ENCODE measurements around the gene RPL41.
"Not testable (repeated sequence)": the region's sequence is repeated elsewhere in the genome, so short reads cannot be mapped to it uniquely, and the experiment has no call there.

RPL41 gene

DNA sequence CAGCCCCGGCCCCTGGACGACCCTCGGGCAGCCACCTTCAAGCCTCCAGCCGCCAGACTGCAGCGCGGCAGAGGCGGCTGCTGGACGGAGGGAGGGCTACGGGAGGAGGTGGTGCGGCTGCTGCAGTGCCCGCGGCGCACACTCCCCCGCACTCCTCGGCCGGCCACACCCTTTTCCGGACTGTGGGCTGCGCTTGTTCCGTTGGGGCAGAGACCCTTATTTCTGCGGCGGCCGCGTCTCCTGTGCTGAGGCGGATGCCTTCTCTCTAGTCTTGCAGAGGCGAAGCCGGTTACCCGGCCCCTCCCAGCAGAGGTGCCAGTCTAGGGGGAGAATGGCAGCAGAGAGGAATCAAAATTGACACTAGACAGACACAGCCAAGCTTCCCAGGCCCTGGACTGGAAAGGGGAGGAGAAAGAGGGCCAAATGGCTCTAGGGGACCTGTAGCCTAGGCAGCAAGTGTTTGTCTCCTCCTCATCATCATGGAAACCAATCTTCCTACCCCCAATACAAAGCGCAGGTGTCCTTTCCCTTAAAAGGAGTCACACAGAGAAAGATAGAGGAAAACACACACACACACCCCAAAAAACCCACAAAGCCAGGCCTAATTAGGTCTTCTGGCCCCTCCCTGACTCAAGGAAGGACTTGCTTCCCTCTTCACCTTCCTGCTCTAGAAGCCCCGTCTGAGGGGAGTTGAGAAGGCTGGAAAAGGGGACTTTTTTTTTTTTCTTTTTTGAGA is 12.9 kb downstream of the RPL41 start:
- DNase-seq: peak; percentile 62

DNA sequence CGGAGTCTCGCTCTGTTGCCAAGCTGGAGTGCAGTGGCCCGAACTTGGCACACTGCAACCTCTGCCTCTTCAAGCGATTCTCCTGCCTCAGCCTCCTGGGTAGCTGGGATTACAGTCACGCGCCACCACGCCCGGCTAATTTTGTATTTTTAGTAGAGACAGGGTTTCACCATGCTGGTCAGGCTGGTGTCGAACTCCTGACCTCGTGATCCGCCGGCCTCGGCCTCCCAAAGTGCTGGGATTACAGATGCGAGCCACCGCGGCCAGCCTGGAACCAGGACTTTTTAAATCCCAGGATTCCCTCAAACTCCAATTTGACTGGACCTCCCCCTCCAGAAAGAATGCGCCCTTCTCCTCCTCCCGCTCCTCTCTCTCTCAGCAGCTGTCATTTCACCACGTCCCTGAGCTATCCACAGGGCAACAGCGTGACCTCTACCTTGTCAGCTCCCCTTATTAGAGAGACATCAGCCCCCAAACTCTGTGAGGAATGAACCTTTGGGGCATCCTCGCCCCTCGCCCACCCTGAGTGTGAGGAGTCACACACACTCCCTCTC is 13.6 kb downstream of the RPL41 start:
- no peak for DNase-seq

DNA sequence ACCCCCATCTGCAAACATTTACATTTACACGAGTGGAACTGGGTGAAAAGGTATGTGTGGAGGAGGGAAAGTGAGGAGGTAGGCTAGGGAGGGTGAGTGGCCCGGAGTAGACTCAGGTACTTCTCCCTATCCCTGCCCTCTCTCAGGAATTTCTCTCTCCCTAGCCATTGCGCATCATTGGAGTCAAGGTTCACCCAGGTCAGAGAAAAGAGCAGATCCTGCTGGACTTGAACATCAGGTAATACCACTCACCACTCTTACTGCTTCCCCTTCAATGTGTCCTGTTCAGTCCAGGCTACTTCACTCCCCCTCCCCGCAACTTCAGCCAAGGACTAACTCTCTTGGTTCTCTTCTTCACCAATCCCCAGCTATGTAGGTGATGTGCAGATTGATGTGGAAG is 14.4 kb downstream of the RPL41 start:
- no peak for DNase-seq

DNA sequence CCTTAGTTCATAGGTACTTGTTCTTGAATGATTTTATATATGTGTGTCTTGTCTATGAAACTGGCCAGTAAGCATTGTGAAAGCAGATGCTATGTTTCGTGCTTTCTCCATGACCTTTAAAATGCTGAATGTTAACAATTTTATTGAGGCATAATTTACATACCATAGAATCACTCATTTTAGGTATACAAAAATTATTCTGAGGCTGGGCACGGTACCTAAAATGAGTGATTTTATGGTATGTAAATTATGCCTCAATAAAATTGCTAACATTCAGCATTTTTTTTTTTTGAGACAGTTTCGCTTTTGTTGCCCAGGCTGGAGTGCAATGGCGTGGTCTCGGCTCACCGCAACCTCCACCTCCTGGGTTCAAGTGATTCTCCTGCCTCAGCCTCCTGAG is 18.5 kb downstream of the RPL41 start:
- DNase-seq: no peak

DNA sequence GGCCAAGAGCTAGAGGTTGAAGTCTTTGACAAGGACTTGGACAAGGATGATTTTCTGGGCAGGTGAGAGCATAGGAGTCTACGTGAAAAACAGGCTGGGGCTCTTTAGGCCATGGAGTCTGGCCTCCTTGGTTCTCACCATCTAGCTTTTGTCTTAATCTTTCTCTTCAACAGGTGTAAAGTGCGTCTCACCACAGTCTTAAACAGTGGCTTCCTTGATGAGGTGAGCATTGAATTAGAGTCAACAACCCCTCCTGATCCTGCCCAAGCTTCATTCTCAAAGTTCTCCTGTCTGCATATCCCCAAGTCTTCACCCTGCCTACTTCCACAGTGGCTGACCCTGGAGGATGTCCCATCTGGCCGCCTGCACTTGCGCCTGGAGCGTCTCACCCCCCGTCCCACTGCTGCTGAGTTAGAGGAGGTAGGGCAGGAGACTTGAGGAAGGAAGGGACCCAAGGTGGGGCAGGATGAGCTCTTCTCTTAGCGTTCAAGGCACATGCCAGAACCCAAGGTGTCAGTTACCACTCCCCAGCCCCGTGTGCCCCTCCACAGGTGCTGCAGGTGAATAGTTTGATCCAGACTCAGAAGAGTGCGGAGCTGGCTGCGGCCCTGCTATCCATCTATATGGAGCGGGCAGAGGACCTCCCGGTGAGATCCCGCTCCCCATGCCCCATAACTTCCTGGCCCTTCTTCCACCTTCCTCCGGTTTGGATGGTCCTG is 21.6 kb downstream of the RPL41 start:
- DNase-seq: no peak

DNA sequence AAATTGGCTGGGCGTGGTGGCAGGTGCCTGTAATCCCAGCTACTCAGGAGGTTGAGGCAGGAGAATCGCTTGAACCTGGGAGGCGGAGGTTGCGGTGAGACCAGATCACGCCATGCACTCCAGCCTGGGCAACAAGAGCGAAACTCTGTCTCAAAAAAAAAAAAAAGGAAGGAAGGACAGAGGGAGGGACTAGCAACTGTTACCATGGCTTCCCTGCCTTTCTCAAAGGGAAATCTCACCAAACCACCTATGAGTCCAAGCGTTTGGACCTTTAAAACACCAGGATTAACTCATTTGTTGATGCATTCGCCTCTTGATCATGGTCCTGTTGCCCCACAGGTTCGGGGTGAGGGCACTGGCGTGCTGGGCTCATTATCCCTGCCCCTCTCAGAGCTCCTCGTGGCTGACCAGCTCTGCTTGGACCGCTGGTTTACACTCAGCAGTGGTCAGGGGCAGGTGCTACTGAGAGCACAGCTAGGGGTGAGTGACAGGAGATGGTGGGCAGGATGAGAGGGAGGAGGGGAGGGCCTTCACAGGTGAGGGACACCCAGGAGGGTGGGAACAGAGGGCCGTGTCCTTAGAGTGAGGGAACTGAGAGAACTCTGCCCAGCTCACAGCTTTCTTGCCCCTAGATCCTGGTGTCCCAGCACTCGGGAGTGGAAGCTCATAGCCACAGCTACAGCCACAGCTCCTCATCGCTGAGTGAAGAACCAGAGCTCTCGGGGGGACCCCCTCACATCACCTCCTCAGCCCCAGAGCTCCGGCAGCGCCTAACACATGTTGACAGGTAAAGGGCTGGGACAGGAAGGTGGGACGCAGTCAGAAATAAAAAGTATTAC is 25.7 kb downstream of the RPL41 start:
- no peak for DNase-seq

DNA sequence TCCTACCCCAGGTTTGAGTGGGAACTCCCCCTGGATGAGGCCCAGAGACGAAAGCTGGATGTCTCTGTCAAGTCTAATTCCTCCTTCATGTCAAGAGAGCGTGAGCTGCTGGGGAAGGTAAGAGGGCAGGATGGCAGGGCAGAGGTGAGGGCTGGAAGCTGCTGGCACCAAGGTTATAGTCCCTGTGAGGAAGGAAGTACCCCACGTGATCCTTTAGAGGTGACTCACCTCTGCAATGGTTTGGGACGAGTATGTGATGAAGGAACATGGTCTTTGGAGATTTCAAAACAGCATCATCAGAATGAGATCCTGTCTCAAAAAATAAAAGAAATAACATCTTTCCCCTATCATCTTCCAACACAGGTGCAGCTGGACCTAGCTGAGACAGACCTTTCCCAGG is 26.8 kb downstream of the RPL41 start:
- no peak for DNase-seq

DNA sequence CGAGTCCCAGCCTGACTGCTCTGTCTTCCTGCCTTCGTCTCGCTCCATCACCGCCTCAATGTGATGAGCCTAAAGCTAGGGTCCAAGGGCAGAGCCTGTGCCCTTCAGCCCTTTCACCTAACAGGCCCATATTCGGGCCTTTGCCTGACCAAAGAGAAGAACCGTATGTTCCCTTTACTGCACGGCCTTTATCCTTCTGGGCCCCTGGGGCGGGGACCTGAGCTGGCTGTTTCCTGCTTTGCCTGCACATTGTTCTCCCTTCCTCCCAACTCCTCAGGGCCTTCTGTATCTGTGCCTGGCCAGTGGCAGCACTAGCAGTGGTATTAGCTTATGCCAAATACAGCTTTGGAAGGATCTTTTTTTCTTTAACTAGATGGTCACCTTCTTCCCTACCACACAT is 27.4 kb downstream of the RPL41 start:
- DNase-seq: no peak

DNA sequence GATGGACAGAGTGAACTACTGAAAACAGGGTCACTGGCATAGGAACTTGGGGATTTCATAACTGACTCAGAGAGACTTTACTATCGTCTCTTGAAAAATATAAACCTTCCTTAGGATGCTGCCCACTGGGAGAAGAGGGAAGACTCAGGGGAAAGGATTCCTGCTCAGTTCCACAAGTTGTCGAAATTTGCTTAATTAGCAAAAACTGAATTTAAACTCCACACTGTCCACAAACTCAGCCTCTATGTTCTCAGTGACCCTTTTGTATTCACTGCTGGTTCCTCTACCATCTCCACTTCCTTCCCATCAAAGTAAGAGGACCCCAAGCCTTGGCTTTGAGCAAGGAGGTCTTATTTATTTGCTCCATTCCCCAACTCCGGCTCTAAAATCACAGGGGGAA is 28.8 kb downstream of the RPL41 start:
- DNase-seq: no peak

DNA sequence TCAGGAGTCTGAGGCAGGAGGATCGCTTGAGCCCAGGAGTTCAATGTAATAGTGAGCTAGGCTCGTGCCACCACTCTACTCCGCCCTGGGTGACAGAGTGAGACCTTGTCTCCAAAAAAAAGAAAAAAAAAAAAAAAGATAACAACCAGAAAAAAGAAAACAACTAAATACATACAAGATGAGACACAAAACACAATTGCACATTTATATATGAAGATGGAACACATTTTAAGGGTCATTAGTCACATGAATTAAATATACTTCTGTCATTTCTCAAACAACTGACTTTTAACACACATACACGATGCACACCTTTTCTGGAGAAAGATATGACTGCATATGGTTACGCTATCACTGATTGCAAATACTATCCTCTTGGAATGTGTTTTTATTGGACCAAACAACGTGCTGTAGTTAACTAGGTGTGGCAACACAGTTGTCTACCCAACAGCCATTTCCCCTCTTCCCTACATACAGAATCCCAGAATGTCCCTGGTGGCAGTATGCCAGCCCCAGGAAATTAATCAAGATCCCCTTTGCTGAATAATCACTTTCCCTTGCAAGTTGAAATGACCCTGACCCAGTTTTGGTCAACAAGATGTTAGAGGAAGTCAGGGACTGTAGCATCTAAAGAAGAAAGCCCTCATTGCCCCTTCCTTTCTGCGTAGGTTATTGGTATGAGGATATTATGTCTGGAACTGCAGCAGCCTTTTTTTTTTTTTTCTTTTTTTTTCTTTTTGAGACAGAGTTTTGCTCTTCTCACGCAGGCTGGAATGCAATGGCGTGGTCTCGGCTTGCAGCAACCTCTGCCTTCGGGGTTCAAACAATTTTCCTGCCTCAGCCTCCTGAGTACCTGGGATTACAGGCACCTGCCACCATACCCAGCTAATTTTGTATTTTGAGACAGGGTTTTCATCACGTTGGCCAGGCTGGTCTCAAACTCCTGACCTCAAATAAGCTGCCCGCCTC is 30.3 kb downstream of the RPL41 start:
- DNase-seq: no peak

DNA sequence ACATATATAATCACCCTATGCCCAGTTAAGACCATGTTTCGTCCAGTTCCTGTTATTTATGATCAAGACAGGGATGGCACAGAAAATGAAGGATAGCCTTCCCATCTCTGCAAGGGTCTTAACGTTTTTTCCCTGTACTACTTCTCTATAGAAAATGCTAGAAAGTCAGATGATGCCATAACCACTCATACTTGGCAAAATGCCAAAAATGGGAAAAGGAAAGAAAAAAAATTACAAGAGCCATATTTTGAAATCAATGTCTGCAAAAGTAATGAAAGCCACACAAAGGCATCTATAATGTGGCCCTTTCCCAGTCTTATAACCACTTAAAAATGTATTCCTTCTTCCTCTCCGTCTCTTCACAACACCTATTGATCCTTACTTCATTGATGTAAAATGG is 34.1 kb downstream of the RPL41 start:
- DNase-seq: no peak

DNA sequence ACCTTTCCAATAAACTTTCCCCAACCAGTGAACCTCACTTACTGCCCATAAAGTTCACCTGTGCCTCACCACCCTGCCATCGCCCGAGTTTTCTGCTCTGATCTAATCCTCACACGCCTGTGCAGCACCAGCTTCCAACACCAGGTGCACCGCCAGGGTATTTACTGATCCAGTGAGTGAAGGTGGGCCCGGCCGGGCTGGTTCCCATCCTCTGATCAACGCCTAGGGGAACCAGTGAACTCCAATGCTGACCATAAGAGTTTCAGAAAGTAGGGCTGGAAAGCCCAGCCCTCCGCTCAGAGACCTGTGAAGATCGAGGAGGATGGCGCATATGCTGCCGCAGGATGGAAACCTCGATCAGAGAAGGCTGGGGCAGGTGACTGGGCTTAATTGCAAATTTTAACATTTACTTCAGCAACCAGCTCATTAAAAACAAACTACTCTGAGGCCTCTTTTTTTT is 35.3 kb downstream of the RPL41 start:
- peak; percentile 25 for DNase-seq

DNA sequence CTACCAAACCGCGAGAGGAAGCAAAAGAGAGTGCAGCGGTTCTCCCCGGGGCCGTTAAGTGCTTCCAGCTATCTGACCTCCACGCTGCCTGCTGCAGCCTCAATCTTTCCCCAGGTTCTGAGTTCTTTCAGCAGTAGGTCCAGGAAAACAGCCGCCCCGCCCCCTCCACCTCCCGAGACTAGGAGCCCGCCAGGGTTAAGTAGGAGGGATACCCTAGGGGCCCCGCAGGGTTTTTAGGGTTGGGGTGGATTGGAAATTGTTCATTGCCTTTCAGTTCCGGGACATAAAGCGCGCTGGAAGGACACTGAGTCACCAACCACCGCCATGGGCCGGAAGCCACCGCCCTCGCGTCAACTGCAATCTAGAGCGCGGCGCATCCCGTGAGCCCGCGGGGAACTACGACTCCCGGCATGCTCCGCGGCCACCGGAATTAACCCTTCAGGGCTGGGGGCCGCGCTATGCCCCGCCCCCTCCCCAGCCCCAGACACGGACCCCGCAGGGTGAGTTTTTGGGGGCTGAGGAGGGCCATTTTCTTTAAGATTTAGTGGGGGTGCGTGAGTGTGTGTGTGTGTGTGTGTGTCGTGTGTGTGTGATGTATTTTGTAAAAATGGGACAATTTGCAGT is 35.8 kb downstream of the RPL41 start, which contains the start of gene MYL6B:
MYL6B (plus strand) TSS at position 456 of the 624 bp plus-strand sequence. CDS start 1,332 bp downstream, outside the sequence.
- peak; percentile 76 for DNase-seq

DNA sequence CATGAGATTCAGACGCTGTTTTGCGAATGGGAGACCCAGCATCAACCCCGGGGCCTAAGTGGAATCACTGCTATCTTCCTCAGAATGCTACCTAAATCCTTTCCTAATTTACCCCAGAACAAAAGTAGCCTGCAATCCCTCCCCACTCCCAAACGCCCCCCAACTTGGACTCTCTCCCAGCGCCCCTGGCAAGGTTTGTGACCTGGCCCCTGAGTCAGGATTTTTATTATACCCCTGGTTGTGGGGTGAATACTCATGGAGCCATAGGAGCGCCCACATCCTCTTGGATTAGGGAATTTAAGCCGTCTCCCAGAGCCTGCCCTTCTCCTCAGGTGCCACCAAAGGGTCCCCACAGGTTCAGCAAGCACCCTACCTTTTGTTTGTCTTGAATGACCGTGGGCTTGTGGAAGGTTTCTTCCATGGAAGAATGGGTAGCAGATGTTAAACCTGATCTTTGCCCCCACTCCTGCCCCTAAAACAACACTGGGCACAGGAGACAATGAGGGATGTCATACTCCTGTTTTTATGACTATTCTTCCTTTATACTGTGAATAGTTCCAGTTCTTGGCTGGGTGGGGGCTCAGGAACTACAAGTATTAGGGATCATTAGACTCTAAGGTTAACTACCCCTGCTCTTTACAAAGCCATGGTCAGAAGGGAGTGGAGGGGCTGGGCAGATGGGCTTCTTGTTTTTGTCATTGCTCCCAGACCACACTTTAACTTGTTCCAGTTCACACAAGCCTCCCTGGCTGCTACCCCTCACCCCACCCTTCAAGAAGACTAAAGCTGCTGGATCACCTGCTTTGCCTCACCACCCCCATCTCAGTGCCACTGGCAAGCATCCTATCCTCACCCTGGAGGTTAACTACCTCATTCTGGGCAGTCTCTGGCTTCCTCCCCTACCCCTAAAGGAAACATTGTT is 36.6 kb downstream of the RPL41 start:
- DNase-seq: no peak

DNA sequence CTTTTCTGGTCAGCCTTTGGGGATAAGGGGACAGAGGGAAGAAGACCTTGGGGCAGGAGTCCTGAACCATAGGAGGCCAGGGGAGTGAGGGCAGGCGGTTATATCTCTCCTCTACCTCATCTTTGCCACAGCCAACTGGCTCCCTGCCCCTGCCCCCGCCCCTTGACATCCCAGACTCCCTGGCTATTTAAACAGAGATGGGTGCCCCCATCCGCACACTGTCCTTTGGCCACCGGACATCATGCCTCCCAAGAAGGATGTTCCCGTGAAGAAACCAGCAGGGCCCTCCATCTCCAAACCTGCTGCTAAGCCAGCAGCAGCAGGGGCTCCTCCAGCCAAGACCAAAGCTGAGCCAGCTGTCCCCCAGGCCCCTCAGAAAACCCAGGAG is 37.2 kb downstream of the RPL41 start:
- no peak for DNase-seq

DNA sequence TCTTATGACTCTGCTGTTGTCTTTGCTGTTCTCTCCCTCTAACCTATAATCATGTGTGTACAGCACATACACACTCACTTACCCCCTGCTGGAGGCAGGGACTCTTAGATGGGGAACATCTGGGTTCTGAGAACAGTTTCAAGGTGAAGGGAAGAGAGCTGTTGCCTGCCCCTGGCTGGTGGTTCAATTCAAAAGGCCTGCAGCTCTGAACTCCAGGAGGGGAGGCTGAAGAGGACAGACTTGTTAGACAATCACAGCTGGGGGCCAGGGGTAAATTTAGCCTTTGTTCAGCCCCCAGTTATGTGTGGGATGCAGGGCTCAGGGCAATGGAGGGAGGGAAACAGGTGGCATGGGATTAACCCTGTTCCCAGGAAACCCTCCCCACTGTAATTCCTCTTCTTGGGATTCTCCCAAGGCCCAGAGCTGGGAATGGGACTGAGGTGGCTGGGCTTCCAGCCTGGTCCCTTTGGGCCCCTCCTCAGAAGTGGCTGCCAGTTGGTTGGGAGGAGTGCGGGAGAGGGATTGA is 37.9 kb downstream of the RPL41 start:
- DNase-seq: no peak

DNA sequence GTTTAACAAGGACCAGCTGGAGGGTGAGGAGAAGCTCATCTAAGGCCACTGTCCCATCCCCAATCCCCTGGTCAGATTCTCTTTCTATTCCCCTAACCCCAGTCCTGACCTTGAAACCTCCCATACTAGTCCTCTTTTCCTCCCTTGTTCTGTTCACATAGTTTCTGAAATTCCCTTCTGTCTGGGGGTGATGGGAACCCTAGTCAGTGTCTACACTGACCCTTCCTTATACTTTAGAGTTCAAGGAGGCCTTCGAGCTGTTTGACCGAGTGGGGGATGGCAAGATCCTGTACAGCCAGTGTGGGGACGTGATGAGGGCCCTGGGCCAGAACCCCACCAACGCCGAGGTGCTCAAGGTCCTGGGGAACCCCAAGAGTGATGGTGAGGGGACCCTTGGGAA is 38.4 kb downstream of the RPL41 start:
- no peak for DNase-seq

DNA sequence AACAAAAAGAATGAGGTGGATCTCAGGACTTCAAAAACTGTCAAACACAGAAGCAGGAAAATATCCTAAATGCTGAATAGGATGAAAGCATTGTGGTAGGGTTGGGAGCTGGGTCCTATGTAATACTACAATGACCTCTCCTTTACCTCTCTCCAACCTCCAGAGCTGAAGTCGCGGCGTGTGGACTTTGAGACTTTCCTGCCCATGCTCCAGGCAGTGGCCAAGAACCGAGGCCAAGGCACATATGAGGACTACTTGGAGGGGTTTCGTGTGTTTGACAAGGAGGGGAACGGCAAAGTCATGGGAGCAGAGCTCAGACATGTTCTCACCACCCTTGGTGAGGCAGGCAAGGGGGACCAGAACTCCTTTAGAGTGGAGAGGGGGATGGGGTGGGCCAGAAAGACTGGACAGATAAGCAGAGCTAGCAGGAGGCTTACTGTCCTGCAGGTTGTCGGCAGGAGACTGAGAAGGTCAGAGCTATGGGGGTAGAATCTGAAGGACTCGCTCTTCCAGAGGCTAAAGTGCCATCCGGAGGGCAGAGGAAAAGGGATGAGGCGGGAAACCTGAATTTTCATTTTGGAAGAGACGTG is 38.9 kb downstream of the RPL41 start:
- DNase-seq: no peak

DNA sequence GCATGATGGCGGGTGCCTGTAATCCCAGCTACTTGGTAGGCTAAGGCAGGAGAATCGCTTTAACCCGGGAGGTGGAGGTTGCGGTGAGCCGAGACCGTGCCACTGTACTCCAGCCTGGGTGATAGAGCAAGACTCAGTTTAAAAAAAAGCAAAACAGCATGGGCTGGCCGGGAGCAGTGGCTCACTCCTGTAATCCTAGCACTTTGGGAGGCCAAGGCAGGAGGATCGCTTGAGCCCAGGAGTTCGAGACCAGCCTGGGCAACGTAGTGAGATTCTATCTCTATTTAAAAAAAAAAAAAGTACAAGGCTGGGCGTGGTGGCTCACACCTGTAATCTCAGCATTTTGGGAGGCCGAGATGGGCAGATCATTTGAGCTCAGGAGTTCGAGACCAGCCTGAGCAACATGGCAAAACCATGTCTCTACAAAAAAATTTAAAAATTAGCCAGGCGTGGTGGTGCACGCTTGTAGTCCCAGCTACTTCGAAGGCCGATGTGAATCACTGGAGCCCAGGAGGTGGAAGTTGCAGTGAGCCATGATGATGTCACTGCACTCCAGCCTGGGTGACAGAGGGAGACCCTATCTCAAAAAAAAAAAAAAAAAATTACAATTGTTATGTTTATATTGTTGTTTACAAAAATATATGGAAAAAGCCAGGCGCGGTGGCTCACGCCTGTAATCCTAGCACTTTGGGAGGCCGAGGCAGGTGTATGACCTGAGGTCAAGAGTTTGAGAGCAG is 40.2 kb downstream of the RPL41 start:
- not testable (repeated sequence) for DNase-seq
